GM18861 (cell line): ENCODE measurements around the gene RAB30.

Source experiments
- ATAC-seq: cut with Tn5 transposase; IDR thresholded peaks from one replicate; pipeline ENCODE4 v1.9.1; 2021; ENCODE audit not compliant: unreplicated experiment

RAB30 gene, protein sequence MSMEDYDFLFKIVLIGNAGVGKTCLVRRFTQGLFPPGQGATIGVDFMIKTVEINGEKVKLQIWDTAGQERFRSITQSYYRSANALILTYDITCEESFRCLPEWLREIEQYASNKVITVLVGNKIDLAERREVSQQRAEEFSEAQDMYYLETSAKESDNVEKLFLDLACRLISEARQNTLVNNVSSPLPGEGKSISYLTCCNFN

DNA sequence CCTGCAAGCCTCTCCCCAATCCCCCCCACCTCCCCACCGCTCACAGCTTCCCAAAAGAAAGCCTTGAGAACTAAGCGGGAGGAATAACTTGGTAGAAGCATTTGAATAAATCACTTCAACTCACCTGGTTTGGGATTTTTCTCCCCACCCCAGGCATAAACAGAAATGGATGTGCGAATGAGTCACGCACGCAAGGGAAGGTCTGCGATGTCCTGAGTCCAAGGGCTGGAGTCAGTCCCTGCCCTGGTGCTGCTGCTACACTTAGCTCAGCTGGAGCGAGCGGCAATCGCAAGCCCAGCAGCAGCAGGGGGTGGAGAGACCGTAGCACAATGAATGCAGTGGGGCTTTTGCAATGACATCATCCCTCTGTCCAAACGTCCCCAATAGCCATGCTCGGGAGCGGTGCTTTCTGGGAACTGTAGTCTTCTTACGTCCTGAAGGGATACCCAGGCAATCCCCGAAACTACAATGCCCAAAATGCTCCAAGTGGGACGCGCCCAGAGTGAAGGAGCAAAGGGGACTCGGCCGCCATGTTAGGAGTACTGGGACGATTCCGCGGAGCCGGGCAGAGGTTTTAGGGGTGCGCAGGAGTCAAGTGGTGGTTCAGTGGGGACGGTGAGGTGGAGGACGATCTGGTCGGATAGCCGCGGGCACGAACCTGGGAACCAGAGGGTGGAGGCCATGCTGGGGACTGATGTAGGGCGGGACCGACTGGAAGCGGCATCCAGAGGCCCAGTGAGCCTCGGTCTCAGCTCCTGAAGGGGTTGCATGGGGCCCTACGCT is at the start of gene RAB30:
Gene RAB30 (minus strand): TSS at position 331 of the 783 bp plus-strand sequence. CDS start 74,581 bp downstream, outside the sequence.
- peak; percentile 95 for ATAC-seq

DNA sequence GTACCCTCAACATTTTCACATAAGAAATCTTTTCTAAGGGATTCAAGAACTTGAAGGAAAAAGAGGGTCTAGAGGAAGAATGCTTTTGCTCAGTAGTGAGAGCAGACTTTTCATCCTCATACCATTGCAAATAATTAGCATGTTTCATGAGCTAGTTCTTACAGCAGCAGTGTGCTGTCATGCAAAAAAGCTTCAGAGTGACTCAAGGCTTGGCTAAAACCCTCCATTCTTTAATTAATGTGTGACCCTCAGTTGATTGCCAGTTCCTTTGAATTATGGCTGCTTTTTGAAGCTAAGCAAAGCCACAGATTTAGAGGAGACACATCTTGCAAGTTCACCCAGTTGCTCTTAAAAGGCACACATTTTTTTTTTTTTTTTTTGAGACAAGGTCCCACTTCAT is 48.6 kb upstream of the RAB30 start:
- no peak for ATAC-seq

GRCh38 chr11:83119216-83119615 is 47.5 kb upstream of the RAB30 start:
- no peak for ATAC-seq

- no peak for ATAC-seq
Observed at GRCh38 chr11:83118814-83119213, 47.1 kb upstream of the RAB30 start.

DNA sequence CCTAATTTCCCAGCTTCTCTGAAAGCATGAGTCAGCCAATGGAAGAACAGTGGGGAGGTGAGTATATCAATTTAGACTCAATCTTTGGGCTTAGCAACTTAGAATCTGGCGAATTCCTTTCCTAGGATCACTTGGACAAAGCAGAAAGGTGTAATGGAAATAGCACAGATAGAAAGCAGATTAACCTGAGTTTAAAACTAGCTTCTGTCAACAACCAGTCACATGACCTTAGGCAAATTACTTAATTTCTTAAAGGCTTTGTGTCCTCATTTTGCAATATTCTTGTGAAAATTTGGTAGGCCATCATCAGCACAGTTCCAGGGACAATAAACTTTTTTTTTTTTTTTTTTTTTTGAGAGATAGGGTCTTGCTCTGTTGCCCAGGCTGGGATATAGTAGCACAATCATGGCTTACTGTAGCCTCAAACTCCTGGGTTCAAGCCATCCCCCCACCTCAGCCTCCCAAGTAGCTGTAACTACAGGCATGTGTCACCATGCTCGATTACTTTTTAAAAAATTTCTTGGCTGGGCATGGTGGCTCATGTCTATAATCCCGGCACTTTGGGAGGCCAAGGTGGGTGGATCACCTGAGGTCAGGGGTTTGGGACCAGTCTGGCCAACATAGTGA is 44.4 kb upstream of the RAB30 start:
- no peak for ATAC-seq

DNA sequence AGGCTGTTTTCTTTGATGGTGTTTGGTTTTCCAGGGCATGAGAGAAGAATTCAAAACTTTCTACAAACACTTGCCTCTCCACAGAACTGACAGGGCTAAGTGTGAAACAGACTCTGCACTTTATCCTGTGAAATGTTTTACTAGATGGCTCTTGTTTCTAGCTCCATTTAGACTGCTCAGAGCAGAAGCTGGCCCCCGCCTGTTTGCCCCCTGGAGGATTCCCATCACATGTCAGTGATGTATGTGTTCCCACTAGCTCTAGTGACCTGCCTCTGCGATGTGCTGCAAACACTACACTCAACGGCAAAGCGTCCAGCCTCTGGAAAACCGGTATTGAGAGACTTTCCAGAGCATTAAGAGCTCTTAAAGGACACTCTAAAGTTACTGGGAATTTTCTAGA is 43.9 kb upstream of the RAB30 start:
- ATAC-seq: no peak

GRCh38 chr11:83115026-83115425 is 43.3 kb upstream of the RAB30 start:
- no peak for ATAC-seq

GRCh38 chr11:83112886-83113285 is 41.2 kb upstream of the RAB30 start:
- ATAC-seq: no peak

- ATAC-seq: no peak
Observed at GRCh38 chr11:83105168-83105567, 33.5 kb upstream of the RAB30 start.

- no peak for ATAC-seq
Observed at GRCh38 chr11:83102834-83103233, 31.1 kb upstream of the RAB30 start.

GRCh38 chr11:83097429-83098075 is 25.9 kb upstream of the RAB30 start:
- ATAC-seq: no peak

- no peak for ATAC-seq
Observed at GRCh38 chr11:83093634-83094033, 21.9 kb upstream of the RAB30 start.

DNA sequence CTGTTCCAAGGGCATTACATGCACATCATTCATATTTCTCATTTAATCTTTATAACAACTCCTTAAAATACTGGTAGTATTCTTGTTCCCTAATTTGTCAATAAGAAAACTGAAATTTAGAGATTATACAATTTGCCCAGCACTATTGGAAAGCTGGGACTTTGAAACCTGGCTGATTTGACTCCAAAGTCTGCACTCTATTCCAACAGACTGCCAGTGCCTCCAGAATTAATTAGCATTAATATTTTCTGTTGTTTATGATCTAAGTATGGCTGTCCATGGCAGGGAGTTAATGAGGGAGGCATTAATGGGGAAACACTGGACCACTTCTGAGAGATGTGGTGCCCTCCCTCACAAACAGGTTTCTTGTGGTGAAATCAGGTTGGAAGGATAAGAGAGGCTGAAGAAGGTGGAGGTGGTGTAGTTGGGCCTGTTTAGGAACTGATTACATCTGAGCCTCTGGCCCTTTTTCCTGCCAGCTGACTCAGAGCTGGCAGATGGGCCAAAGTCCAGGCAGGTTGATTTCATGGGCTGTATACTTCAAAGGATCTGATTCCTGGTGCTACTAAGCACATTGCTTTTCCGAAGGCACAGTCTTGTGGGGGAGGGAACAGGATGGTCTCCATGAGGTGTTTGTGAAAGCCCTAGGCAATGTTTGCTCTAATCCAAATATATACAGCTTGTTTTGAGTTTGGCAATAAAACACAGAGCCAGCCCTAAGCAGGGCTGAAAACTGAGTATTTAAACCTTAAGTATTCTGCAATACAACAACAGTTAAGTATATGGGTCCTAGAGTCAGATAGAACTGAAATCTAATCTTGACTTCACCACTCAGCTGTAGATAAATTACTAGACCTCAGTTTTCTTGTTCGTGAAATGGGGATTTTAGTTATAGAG is 21.0 kb upstream of the RAB30 start:
- no peak for ATAC-seq

DNA sequence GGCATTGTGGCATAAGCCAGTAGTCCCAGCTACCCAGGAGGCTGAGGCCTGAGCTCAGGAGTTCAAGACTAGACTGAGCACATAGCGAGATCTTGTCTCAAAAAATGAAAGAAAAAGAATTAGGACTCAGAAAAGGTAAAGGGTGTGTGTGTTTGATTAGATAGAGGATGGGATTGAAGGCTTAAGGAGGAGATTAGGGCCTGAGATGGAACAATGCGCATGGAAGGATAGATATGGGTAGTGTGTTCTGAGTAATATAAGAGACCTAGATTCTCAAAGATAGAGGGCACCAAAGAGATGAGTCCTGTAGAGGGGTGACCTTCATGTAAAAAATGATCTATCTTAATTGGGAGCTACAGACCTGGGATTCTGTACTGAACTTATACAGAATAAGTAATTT is 17.3 kb upstream of the RAB30 start:
- ATAC-seq: no peak

GRCh38 chr11:83087035-83087434 is 15.3 kb upstream of the RAB30 start:
- no peak for ATAC-seq

- no peak for ATAC-seq
Observed at GRCh38 chr11:83079820-83080219, 8.1 kb upstream of the RAB30 start.

- no peak for ATAC-seq
Observed at GRCh38 chr11:83078269-83078668, 6.6 kb upstream of the RAB30 start.

GRCh38 chr11:83073884-83074283 is 2.2 kb upstream of the RAB30 start:
- no peak for ATAC-seq

GRCh38 chr11:83073258-83073657 is 1.6 kb upstream of the RAB30 start:
- ATAC-seq: no peak

- ATAC-seq: no peak
Observed at GRCh38 chr11:83072350-83073242, 899 bp upstream of the RAB30 start.
